CD1c-positive myeloid dendritic cell (primary cell): ENCODE data around the gene EVC.
"Not testable (repeated sequence)": the region's sequence is repeated elsewhere in the genome, so short reads cannot be mapped to it uniquely, and the experiment has no call there.

Experiments
- DNase-seq: peaks from one replicate; pipeline ENCODE4 v3.0.0-alpha.2; 2016; ENCODE audit errors: extremely low spot score

EVC gene

GRCh38 chr4:5812506-5813229 is 101.7 kb downstream of the EVC start:
- peak; percentile 71 for DNase-seq

- DNase-seq, result no peak
Observed at GRCh38 chr4:5813882-5814255, 102.9 kb downstream of the EVC start.

GRCh38 chr4:5814421-5814820 is 103.4 kb downstream of the EVC start:
- no peak for DNase-seq

GRCh38 chr4:5815641-5816040 is 104.6 kb downstream of the EVC start:
- DNase-seq, result no peak

GRCh38 chr4:5816101-5816500 is 105.1 kb downstream of the EVC start:
- no peak for DNase-seq

- DNase-seq, result no peak
Observed at GRCh38 chr4:5816851-5817375, 105.9 kb downstream of the EVC start.

GRCh38 chr4:5821665-5822358 is 110.8 kb downstream of the EVC start:
- DNase-seq, result no peak

GRCh38 chr4:5822619-5823018 is 111.6 kb downstream of the EVC start:
- no peak for DNase-seq

- no peak for DNase-seq
Observed at GRCh38 chr4:5823542-5824211, 112.7 kb downstream of the EVC start.

GRCh38 chr4:5824227-5824626 is 113.2 kb downstream of the EVC start:
- DNase-seq, result no peak

GRCh38 chr4:5824635-5825034 is 113.6 kb downstream of the EVC start:
- DNase-seq, result no peak

GRCh38 chr4:5825321-5826041 is 114.5 kb downstream of the EVC start:
- DNase-seq, result no peak

GRCh38 chr4:5826437-5827107 is 115.6 kb downstream of the EVC start:
- no peak for DNase-seq

GRCh38 chr4:5827108-5828004 is 116.4 kb downstream of the EVC start:
- no peak for DNase-seq

GRCh38 chr4:5828005-5828391 is 117.0 kb downstream of the EVC start:
- DNase-seq, result no peak

- DNase-seq, result no peak
Observed at GRCh38 chr4:5836943-5837342, 125.9 kb downstream of the EVC start.

GRCh38 chr4:5837483-5837882 is 126.5 kb downstream of the EVC start:
- not testable (repeated sequence) for DNase-seq

- no peak for DNase-seq
Observed at GRCh38 chr4:5839332-5839731, 128.3 kb downstream of the EVC start.

- no peak for DNase-seq
Observed at GRCh38 chr4:5839751-5840674, 129.0 kb downstream of the EVC start.
